Ishikawa (cell line): ENCODE results near the gene F2.

Experiments used
- CEBPB ChIP-seq: IDR thresholded peaks from 2 replicates; pipeline ENCODE4 v1.6.1; 2012
- EGR1 ChIP-seq: IDR thresholded peaks from 2 replicates; pipeline ENCODE4 v1.6.1; 2012
- MAX ChIP-seq: IDR thresholded peaks from 2 replicates; pipeline ENCODE4 v1.6.1; 2012
- NFIC ChIP-seq: IDR thresholded peaks from 2 replicates; pipeline ENCODE4 v1.6.1; 2012
- TCF12 ChIP-seq: IDR thresholded peaks from 2 replicates; pipeline ENCODE4 v1.6.1; 2012; ENCODE audit warnings: low read depth
- ZBTB7A ChIP-seq: IDR thresholded peaks from 2 replicates; pipeline ENCODE4 v1.6.1; 2012; ENCODE audit warnings: low read depth

- TF ChIP-seq ZBTB7A (peak; percentile 94), NFIC (peak; percentile 37; the same call in 1 of the 2 replicates), EGR1 (no peak), MAX (peak; percentile 82; the same call in 1 of the 2 replicates), CEBPB (no peak), TCF12 (peak; percentile 63)
Measured at GRCh38 chr11:46700241-46701077, 18.6 kb upstream of the F2 start, which contains the start of the genes ARHGAP1 and ZNF408.
